Measurements from ENCODE around the gene TTR.

GRCh38 chr18:31546476-31546875, 45.2 kb upstream of the TTR start:
- no peak for TF ChIP-seq POLR2A (conservative IDR thresholded peaks at IDR 0.05)
- no peak for TF ChIP-seq ATF3 (IDR thresholded peaks at IDR 0.05)
- TF ChIP-seq ATF3 (CRISPR knock-in tag; conservative IDR thresholded peaks at IDR 0.05): no peak
- no peak for TF ChIP-seq EZH2 (IDR thresholded peaks at IDR 0.05; ENCODE audit: borderline replicate concordance, low read depth, low read length)
- TF ChIP-seq RFX5 (IDR thresholded peaks at IDR 0.05; ENCODE audit: low read depth, low read length): no peak
